HCT116 (cell line): ENCODE data around the gene CTNNA2. TPM values are rescaled to one million over a fixed set of nuclear protein-coding genes. Genes with fewer than 3 reads are reported as not detected.

Source experiments
- ATAC-seq: fragments of 200-7000 bp; cut with Tn5 transposase; 2 replicates; pipeline ENCODE4 v1.9.1; 2020; ENCODE audit warnings: mild to moderate bottlenecking, moderate library complexity
- BruUV-seq: library from RNA; stranded (reverse); fragments of 400-500 nt; replicated peaks from 2 replicates; lab custom pipeline; 2021; lab: Mats Ljungman, UMichigan
- CTCF ChIA-PET: fragments of 300-600 bp; sonication (Branson Sonifier 250); formaldehyde crosslinking; loops from one replicate; lab custom pipeline; 2021; ENCODE audit warnings: antibody characterized with exemption; lab: Charles Lee
- POLR2A ChIA-PET: fragments of 300-600, 350-600 bp; sonication (Branson Sonifier 250); formaldehyde crosslinking; loops from one replicate; lab custom pipeline; 2021; ENCODE audit warnings: antibody characterized with exemption; lab: Charles Lee
- RAD21 ChIA-PET, 2 experiments: fragments of 300-600 bp; sonication (Branson Sonifier 250); formaldehyde crosslinking; loops; one replicate each; lab custom pipeline; 2023; ENCODE audit warnings: low total read pairs in 2 of 2; ENCODE audit not compliant: uncharacterized antibody in 2 of 2, unreplicated experiment in 2 of 2, low non-redundant PET in 1 of 2; lab: Charles Lee
- DNase-seq: peaks from one replicate; pipeline ENCODE4 v3.0.0-alpha.2; 2010; ENCODE audit warnings: low read depth, low spot score
- H2AFZ ChIP-seq: fragments of 200-600 bp; shearing (Covaris generic), sonication (generic); 2 replicates; pipeline ENCODE4 v1.6.1; 2017; ENCODE audit warnings: low read depth, mixed run types, mixed read lengths, antibody characterized with exemption, low read length; ENCODE audit not compliant: poor library complexity, severe bottlenecking
- H3K27ac ChIP-seq: 2 replicates; pipeline ENCODE4 v1.5.1; 2012; ENCODE audit warnings: low read depth, low read length
- H3K27me3 ChIP-seq: fragments of 200-600 bp; sonication (generic); 2 replicates; pipeline ENCODE4 v1.6.1; 2016; ENCODE audit warnings: mixed run types, low read length, mixed read lengths; ENCODE audit not compliant: insufficient read depth
- H3K36me3 ChIP-seq, 2 experiments: fragments of 200-500 bp in 1 of 2; fragments of 200-600 bp in 1 of 2; sonication (Bioruptor generic) in 1 of 2; sonication (generic) in 1 of 2; 2 replicates each; pipeline versions ENCODE4 v1.5.1 to v1.6.1; 2014 to 2016; ENCODE audit warnings: low read length in 2 of 2, inconsistent platforms in 1 of 2, mixed read lengths in 1 of 2, mixed run types in 1 of 2; ENCODE audit not compliant: insufficient read depth in 2 of 2, control insufficient read depth in 1 of 2
- H3K4me1 ChIP-seq, 2 experiments: fragments of 200-600 bp in 1 of 2; sonication (generic) in 1 of 2; 2 replicates each; pipeline versions ENCODE4 v1.5.1 to v1.6.1; 2012 to 2017; ENCODE audit warnings: low read length in 2 of 2, inconsistent platforms in 1 of 2, mild to moderate bottlenecking in 1 of 2, mixed read lengths in 1 of 2, mixed run types in 1 of 2, moderate library complexity in 1 of 2; ENCODE audit not compliant: insufficient read depth in 2 of 2, control insufficient read depth in 1 of 2
- H3K4me2 ChIP-seq: fragments of 200-600 bp; sonication (generic); 2 replicates; pipeline ENCODE4 v1.6.1; 2017; ENCODE audit warnings: mixed run types, low read length, mixed read lengths
- H3K4me3 ChIP-seq, 2 experiments: fragments of 200-600 bp in 1 of 2; sonication (generic) in 1 of 2; replicated peaks in 1 of 2; 2 replicates each; pipeline ENCODE4 v1.5.1; 2011 to 2016; ENCODE audit warnings: low read length in 2 of 2, control low read depth in 1 of 2, low read depth in 1 of 2, mild to moderate bottlenecking in 1 of 2, mixed read lengths in 1 of 2, mixed run types in 1 of 2
- H3K79me2 ChIP-seq: fragments of 200-600 bp; sonication (generic); 2 replicates; pipeline ENCODE4 v1.6.1; 2017; ENCODE audit warnings: mild to moderate bottlenecking, mixed run types, low read length, moderate library complexity, mixed read lengths; ENCODE audit not compliant: insufficient read depth
- H3K9ac ChIP-seq: fragments of 200-600 bp; sonication (generic); 2 replicates; pipeline ENCODE4 v1.6.1; 2016; ENCODE audit warnings: low read length, mixed read lengths
- H3K9me2 ChIP-seq: fragments of 200-600 bp; sonication (generic), shearing (Covaris generic); 2 replicates; pipeline ENCODE4 v1.6.1; 2017; ENCODE audit warnings: mixed run types, mild to moderate bottlenecking, moderate library complexity; ENCODE audit not compliant: insufficient read depth
- H3K9me3 ChIP-seq, 2 experiments: fragments of 200-500 bp in 1 of 2; fragments of 200-600 bp in 1 of 2; sonication (Bioruptor generic) in 1 of 2; sonication (generic) in 1 of 2; 2 replicates each; pipeline ENCODE4 v1.6.1; 2014 to 2017; ENCODE audit warnings: low read length in 2 of 2, mixed read lengths in 2 of 2, inconsistent platforms in 1 of 2, low read depth in 1 of 2, mild to moderate bottlenecking in 1 of 2, mixed run types in 1 of 2, moderate library complexity in 1 of 2; ENCODE audit not compliant: control insufficient read depth in 1 of 2, insufficient read depth in 1 of 2
- H4K20me1 ChIP-seq: fragments of 200-600 bp; sonication (generic), shearing (Covaris generic); 2 replicates; pipeline ENCODE4 v1.6.1; 2017; ENCODE audit warnings: mixed run types, mild to moderate bottlenecking, moderate library complexity; ENCODE audit not compliant: insufficient read depth
- ATF3 ChIP-seq: IDR thresholded peaks from 2 replicates; pipeline ENCODE4 v1.6.1; 2012
- CBX3 ChIP-seq: IDR thresholded peaks from 2 replicates; pipeline ENCODE4 v1.6.1; 2012; ENCODE audit warnings: low read depth
- CEBPB ChIP-seq: IDR thresholded peaks from 2 replicates; pipeline ENCODE4 v1.6.1; 2012; ENCODE audit warnings: low read depth
- EGR1 ChIP-seq: IDR thresholded peaks from 2 replicates; pipeline ENCODE4 v1.6.1; 2012; ENCODE audit warnings: low read depth
- EZH2phosphoT487 ChIP-seq: fragments of 200-600 bp; IDR thresholded peaks from 2 replicates; pipeline ENCODE4 v1.6.1; 2018; ENCODE audit warnings: antibody characterized with exemption, borderline replicate concordance
- JUND ChIP-seq: IDR thresholded peaks from 2 replicates; pipeline ENCODE4 v1.6.1; 2012
- REST ChIP-seq: IDR thresholded peaks from 2 replicates; pipeline ENCODE4 v1.6.1; 2012; ENCODE audit warnings: low read depth
- ZBTB33 ChIP-seq: IDR thresholded peaks from 2 replicates; pipeline ENCODE4 v1.6.1; 2011; ENCODE audit warnings: mild to moderate bottlenecking, low read length, moderate library complexity; ENCODE audit not compliant: insufficient replicate concordance; ENCODE audit errors: extremely low read depth
- ZNF274 ChIP-seq: fragments of 200-500 bp; sonication (Bioruptor generic); IDR thresholded peaks from 2 replicates; pipeline ENCODE4 v1.6.1; 2014; ENCODE audit warnings: mild to moderate bottlenecking, low read depth, low read length, inconsistent platforms
- intact Hi-C: fragments of 100-400 bp; cut with micrococcal nuclease; formaldehyde crosslinking; loops from 2 replicates; pipeline ENCODE4 v1.10.0; 2022
- total RNA-seq: library from RNA; stranded (reverse); gene quantifications from one replicate; pipeline ENCODE4 v1.2.1, GENCODE V29; 2021; ENCODE audit not compliant: unreplicated experiment

CTNNA2 gene
- total RNA-seq, 1 experiment from 2014 or later: not detected

GRCh38 chr2:80482276-80482675, 969.4 kb downstream of the CTNNA2 start:
- no peaks in the 10 kb centered on the region for H3K27me3 ChIP-seq
- TF ChIP-seq JUND (no peak), ATF3 (no peak), REST (no peak), CBX3 (no peak), CEBPB (no peak), ZNF274 (no peak), EZH2phosphoT487 (no peak), EGR1 (no peak), ZBTB33 (no peak)
- H3K4me3 ChIP-seq: no peak overlapping the region
- H3K79me2 ChIP-seq: no peaks in the 10 kb centered on the region
- no peaks in the 10 kb centered on the region for H3K9me2 ChIP-seq
- peaks cover 4 to 8% of the 10 kb centered on the region in 2 experiments; a peak in 2 of 4 replicates for H3K9me3 ChIP-seq
- no peaks in the 10 kb centered on the region for H3K36me3 ChIP-seq
- intact Hi-C loops: no loop called here
- ChIA-PET POLR2A (no interaction called here), CTCF (no interaction called here), RAD21 (no interaction called here)
- no TSS peak for BruUV-seq
- no peak overlapping the region for H3K4me2 ChIP-seq
- no peaks in the 10 kb centered on the region for H3K4me1 ChIP-seq
- H2AFZ ChIP-seq: no peak overlapping the region
- no peak overlapping the region for H3K9ac ChIP-seq
- no peaks in the 10 kb centered on the region for H4K20me1 ChIP-seq
- no peak overlapping the region for H3K27ac ChIP-seq
- ATAC-seq: no peak
- no peak for DNase-seq
